ENCODE data around the gene USP44. TPM values are rescaled to one million over a fixed set of nuclear protein-coding genes. Genes with fewer than 3 reads are reported as not detected.

Gene USP44
- total and polyA plus RNA-seq, 2 of the 13 experiments (the other 11 are each of a cell fraction or from before 2014, with no cell fraction given), result 0.05 to 0.07 TPM

DNA sequence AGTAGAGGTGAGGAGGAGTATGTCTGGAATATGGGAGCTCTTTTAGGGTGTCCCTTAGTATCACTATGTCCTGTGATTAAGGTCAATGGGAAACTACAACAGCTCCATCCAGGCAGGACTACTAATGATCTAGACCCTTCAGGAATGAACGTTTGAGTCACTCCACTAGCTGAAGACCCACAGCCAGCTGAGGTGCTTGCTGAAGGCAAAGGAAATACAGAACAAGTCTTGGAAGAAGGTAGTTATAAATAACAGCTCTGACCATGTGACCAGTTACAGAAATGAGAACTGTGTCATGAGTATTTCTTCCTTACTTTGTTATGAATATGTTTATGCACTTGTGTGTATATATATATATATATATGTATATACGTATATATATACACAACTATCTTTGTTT is 40.5 kb upstream of the USP44 start (continued):
- TF ChIP-seq NPAS2 (CRISPR knock-in tag; IDR thresholded peaks at IDR 0.05; ENCODE audit: borderline replicate concordance) (no peak), ZNF703 (CRISPR knock-in tag; IDR thresholded peaks at IDR 0.05; ENCODE audit: borderline replicate concordance) (no peak), KDM5B (CRISPR knock-in tag; IDR thresholded peaks at IDR 0.05; ENCODE audit: borderline replicate concordance) (no peak), ZFP37 (CRISPR knock-in tag; IDR thresholded peaks at IDR 0.05; ENCODE audit: borderline replicate concordance) (no peak), ESRRA (CRISPR knock-in tag; IDR thresholded peaks at IDR 0.05; ENCODE audit: low read depth) (no peak)

DNA sequence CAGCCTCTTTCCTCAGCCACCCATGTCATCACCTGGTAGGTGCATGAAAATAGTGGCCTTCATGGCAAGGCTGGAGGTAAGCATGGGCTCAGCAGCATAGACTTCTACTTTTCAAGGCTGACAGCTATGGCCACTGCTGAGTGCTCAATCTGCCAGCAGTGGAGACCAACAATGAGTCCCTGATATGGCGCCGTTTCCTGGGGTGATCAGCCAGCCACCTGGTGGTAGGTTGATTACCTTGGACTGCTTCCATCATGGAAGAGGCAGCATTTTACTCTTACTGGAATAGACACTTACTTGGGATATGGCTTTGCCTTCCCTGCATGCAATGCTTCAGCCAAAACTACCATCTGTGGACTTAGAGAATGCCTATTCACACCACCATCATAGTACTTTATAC is 39.5 kb upstream of the USP44 start:
- FAIRE-seq, result no peak

More for the DNA sequence above, 39.5 kb upstream of the USP44 start:
- BruUV-seq (replicated peaks), result no TSS peak
- WGBS (ENCODE audit: low lambda C conversion rate), result 80% methylated on average over 2 of the region's 2 CpGs
- no peaks in the 10 kb centered on the region for H3K79me2 ChIP-seq (ENCODE audit: insufficient read depth, low read length)
- no peaks in the 10 kb centered on the region for H3K4me1 ChIP-seq (ENCODE audit: insufficient read depth, low read length)
- TF ChIP-seq, protein P1, sequence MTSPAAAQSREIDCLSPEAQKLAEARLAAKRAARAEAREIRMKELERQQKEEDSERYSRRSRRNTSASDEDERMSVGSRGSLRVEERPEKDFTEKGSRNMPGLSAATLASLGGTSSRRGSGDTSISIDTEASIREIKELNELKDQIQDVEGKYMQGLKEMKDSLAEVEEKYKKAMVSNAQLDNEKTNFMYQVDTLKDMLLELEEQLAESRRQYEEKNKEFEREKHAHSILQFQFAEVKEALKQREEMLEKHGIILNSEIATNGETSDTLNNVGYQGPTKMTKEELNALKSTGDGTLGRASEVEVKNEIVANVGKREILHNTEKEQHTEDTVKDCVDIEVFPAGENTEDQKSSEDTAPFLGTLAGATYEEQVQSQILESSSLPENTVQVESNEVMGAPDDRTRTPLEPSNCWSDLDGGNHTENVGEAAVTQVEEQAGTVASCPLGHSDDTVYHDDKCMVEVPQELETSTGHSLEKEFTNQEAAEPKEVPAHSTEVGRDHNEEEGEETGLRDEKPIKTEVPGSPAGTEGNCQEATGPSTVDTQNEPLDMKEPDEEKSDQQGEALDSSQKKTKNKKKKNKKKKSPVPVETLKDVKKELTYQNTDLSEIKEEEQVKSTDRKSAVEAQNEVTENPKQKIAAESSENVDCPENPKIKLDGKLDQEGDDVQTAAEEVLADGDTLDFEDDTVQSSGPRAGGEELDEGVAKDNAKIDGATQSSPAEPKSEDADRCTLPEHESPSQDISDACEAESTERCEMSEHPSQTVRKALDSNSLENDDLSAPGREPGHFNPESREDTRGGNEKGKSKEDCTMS (CRISPR knock-in tag; conservative IDR thresholded peaks at IDR 0.05), result no peak
- no peak for TF ChIP-seq JUN (CRISPR knock-in tag; IDR thresholded peaks at IDR 0.05)
- intact Hi-C loops (cut with micrococcal nuclease; ENCODE audit: unreplicated experiment) (no loop called here), in situ Hi-C loops (cut with HindIII; ENCODE audit: extremely low pct_ligation_motif_present, low pct_unique_long_range_greater_than_20kb) (loop anchor here (25.0 kb wide), 1 partner anchor 397 kb away; the partner anchor contains the start of gene HAL)
- ChIA-PET POLR2A (no interaction called here), CTCF (ENCODE audit: low intra/inter-chr PET ratio, low total read pairs) (no interaction called here)
- H3K27me3 ChIP-seq (ENCODE audit: control insufficient read depth in 1 of 2, insufficient read depth in 2 of 2, low read length in 2 of 2), result no peaks in the 10 kb centered on the region
- H4K20me1 ChIP-seq (ENCODE audit: insufficient read depth, low read length), result no peaks in the 10 kb centered on the region
- H3K9ac ChIP-seq (ENCODE audit: insufficient read depth, low read depth, low read length), result no peak overlapping the region
- H3K9me3 ChIP-seq (ENCODE audit: low read length), result no peaks in the 10 kb centered on the region
- no peak overlapping the region for H3K4me3 ChIP-seq (replicated peaks in 1 of 3; ENCODE audit: insufficient read depth in 1 of 3, low read depth in 2 of 3, low read length in 3 of 3)
- H3K27ac ChIP-seq (ENCODE audit: extremely low read length, insufficient read depth, low read length), result no peak overlapping the region
- H3K4me2 ChIP-seq (ENCODE audit: low read depth, low read length), result no peak overlapping the region
- ATAC-seq (no peak), DNase-seq (ENCODE audit: low spot score) (no peak)
- H2AFZ ChIP-seq (ENCODE audit: low read length), result no peak overlapping the region
- no peaks in the 10 kb centered on the region for H3K36me3 ChIP-seq (replicated peaks in 1 of 2; ENCODE audit: control insufficient read depth in 1 of 2, insufficient read depth in 2 of 2, low read length in 2 of 2)

Data from HepG2 (cell line).